GM04503 (cell line): Measurements from ENCODE around the gene RTKN2.
"Not testable (repeated sequence)": the region's sequence is repeated elsewhere in the genome, so short reads cannot be mapped to it uniquely, and the experiment has no call there.

Experiments
- DNase-seq: peaks from one replicate; pipeline ENCODE4 v3.0.0-alpha.2; 2012; ENCODE audit warnings: low read depth

The RTKN2 gene

DNA sequence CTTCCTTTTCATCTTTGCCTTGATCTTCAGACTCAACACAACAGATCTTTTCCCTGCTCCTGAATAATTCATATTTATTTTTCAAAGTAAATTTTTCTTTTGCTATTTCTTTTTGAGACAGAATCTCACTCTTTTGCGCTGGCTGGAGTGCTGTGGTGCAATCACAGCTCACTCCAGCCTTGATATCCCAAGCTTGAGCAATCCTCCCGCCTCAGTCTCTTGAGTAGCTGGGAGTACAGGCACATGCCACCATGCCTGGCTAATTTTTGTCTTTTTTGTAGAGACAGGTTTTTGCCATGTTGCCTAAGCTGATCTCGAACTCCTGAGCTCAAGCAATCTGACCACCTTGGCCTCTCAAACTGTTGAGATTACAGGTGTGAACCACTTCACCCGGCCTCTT lies 9.2 kb downstream of the RTKN2 start:
- DNase-seq: no peak

DNA sequence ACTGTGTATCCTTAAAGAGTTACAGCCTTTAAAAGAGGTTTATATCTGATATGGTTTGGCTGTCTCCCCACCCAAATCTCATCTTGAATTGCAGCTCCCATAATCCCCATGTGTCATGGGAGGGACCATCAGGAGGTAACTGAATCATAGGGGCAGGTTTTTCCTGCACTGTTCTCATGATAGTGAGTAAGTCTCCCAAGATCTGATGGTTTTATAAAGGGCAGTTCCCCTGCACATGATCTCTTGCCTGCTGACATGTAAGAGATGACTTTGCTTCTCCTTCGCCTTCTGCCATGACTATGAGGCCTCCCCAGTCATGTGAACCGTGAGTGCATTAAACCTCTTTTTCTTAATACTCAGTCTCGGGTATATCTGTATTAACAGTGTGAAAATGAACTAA lies 9.7 kb downstream of the RTKN2 start:
- no peak for DNase-seq

DNA sequence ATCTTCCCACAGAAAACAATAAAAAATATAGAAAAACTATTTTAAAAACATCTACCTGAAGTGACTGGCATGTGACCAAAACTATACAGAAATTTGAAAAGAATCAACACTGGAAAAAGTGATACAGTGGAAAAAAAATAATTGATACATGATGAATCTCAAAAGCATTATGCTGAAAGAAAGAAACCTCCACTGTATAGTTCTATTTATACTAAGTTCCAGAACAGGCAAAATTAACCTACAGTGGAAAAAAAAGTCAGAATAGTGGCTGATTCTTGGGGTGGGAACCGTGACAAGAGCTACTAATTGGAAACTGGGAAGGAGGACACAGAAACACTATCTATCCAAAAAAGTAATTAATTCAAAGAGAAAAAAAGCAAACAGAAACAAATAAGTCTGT lies 14.9 kb downstream of the RTKN2 start:
- no peak for DNase-seq

DNA sequence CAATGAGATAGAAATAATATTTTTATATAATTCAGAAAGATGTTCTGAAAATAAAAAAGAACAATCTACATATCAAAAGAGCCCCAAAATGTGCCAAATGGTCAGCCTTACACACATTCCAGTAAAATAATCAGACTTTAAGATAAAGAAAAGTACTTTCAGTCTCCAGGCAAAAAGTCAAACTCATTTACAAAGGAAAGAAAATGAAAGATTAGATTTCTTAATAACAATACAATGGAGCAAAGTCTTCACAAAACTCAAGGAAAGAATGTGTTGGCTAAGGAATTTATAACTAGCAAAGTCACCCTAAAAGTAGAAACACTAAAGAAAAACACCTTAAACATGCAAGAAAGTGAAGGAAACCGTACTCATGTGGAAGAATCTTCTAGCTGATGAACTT lies 16.6 kb downstream of the RTKN2 start:
- no peak for DNase-seq

DNA sequence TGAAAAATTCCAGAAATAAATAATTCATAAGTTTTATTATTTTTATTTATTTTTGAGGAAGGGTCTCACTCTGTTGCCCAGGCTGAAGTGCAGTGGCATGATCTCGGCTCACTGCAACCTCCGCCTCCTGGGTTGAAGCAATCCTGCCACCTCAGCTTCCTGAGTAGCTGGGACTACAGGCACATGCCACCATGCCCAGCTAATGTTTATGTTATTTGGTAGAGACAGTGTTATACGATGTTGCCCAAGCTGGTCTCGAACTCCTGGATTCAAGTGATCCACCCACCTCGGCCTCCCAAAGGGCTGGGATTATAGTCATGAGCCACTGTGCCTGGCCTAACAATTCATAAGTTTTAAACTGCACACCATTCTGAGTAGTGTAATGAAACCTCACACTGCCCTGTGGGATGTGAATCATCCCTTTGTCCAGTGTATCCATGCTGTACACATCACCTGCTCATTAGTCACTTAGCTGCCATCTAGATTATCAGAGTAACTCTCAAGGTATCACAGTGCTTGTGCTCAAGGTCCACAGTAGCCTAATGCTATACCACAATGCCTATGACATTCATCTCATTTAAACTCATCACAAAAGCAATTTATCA lies 17.9 kb downstream of the RTKN2 start:
- no peak for DNase-seq

DNA sequence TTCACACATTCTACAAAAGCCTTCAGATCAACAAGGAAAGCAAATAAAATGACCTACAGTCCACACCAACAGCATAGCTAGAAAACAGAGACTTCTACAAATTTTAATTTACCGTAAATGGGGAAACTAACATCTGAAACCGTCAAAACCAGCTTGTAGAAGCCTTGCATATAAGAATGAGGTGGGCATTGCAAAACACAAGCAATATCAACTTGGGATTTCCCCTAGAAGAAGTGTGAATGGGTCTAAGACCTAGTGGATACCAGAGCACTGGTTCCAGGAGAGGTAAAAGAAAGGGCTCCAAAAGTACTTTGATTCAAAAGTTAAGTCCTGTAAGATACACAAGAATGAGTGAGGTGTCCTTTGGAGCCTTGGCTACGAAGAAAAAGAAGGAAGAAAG lies 18.7 kb downstream of the RTKN2 start:
- no peak for DNase-seq

DNA sequence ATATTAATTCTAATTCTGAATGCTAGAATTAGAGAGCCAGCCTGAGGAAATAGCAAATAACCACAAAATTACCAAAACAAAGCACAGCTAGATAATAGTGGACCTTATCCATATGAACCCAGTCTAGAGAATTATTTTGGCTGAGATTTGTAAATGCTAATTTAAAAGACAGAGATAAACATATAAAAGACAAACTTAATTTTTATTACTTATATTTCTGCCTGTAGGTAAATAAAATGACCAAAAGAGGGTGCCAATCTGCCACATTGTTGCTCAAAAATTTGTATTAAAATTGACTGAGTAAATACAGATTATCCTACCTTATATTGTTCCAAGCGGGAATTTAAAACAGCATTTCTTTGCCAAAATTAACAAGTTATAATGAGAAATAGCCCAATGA lies 20.2 kb downstream of the RTKN2 start:
- no peak for DNase-seq

DNA sequence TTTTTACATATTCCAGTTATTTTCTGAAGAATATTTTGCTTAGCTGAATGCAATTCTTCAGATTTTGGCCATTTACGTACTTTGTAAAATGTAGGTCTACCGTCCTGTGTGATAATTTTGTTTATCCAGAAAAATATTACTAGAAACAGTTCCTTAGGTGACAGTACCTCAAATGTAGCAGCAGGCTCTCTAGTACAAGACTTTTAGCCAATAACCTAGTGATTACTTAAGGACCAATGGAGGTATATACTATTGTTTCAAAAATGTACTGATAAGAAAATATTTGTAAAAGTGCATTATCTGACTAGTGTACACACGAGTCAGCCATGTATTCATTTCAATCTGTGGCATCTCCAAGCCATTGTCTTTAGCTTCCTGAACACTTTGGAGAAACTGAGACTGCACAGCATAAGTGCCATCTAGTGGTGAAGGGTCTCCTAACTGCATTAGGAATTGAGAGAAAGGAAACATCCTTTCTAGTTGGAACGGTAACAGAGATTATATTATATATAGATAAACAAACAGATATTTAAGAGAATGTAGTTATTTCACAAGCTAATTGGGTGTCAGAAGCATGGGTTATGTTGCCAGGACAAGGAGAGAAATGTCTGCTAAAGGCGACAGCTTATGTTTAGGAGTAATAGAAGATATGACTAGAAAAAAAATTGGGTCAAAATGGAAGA lies 23.7 kb downstream of the RTKN2 start:
- no peak for DNase-seq

DNA sequence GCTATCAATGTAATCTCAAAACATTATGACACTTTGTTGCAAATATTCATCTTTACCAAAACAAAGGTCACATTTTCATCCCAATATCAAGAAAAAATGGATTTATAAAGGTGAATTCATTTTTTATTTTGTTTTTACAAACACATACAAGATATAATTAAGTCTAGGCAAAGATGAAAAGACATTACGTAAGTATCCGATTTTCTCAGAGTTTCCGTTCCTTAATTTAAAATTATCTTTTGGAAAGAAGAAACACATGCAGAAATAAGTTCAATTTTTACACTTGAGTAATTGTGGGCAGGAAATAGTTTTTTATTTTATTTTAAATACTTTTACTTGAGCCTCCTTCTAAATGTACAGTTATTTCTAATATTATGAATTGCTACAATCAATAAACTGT lies 24.6 kb downstream of the RTKN2 start:
- no peak for DNase-seq

DNA sequence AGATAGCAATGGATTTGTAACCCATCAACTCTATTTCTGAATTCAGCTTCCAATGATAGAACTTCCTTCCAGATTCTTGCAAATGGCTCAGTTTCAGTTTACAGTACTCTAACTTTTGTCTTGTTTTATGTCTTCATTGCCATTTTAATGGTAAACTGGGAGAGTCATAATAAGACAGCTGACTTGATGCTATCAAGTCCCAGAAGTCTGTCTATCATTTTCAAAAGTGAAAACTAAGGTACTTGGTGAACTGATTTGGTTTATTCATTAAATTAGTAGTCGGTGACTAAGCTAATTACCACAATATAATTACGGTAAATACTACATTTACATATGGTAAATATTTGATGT lies 25.0 kb downstream of the RTKN2 start:
- no peak for DNase-seq

DNA sequence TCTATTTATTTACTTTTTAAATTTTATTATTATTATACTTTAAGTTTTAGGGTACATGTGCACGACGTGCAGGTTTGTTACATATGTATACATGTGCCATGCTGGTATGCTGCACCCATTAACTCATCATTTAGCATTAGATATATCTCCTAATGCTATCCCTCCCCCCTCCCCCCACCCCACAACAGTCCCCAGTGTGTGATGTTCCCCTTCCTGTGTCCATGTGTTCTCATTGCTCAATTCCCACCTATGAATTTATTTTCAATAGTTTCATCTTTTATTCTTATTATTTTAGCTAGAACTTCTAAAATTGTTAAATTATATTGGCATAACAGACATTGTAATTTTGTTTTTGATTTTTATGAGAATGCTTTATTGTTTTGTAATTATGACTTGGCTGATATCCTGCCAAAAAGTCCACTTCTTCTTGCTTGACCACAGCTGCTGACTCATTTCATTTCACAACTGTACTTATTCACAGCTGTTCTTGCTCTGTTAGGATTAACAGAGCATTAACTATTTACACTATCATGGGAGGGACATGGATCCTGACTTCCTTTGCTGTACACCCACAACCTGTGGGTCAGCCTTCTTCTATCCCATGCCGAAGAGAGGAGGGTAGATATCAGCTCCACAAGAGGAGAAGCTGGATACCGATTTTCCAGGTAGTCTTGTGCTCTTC lies 25.5 kb downstream of the RTKN2 start:
- DNase-seq: peak; percentile 84

DNA sequence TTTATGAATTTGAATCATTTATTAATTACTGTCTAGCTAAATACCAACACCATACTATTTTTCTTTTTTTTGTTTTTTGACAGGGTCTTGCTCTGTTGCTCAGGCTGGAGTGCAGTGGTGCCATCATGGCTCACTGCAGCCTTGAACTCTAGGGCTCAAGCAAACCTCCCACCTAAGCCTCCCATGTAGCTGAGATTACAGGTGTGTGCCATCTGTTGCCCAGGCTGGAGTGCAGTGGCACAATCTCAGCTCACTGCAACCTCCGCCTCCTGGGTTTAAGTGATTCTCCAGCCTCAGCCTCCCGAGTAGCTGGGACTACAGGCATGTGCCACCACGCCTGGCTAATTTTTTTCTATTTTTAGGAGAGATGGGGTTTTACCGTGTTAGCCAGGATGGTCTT lies 27.1 kb downstream of the RTKN2 start:
- DNase-seq: not testable (repeated sequence)

DNA sequence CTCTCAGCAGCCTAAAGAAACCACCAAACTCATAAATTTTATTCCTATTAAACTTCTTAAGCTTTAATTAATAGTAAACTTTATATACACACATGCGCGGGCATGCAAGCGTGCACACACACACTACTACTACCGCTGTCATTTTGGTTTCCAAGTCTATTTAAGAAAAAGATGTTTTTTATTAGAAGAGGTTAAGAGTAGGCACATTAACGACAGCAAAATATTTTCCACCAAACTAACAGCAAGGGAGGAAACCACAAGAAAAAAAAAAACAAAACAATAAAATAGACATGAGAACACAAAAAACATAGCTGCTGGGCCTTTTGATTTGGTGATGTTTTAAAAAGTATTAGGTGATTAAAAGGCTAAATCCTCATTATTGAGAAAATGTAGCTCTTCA lies 28.6 kb downstream of the RTKN2 start:
- peak; percentile 37 for DNase-seq

DNA sequence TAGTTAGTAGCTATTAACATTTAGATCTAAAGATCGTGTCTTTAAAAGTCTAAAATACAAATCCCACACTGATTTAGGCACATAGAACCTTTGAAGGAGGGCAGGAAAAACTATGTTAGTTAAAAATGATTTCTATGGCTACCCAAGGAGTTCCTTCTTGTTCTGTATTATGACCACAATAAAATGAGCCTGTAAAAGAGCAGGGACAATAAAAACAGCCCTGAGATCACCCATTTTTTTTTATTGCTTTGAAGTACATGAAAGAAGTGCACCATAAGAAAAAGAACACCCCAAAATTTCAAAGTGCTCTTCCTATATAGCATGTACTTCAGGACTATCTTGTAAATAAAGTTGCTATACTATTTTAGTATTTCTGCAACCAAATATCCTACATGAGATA lies 29.8 kb downstream of the RTKN2 start:
- DNase-seq: no peak

DNA sequence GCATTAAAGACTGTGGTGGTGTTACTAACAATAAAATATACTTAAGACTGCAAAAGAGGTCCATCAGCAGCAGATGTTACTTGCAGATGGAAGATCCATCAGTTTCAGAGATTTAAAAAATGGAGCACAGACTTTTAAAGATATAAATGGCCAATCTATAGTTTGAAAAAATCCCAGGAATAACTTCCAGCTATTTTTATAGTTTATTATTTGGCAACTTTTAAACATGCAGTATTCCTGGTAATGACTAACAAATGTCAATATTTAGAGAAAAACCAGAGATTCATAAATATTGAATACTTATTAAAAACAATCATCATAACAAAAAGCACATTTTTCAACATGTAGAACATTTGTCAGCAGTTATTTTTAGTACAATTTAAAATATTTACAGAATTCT lies 30.7 kb downstream of the RTKN2 start:
- DNase-seq: no peak

DNA sequence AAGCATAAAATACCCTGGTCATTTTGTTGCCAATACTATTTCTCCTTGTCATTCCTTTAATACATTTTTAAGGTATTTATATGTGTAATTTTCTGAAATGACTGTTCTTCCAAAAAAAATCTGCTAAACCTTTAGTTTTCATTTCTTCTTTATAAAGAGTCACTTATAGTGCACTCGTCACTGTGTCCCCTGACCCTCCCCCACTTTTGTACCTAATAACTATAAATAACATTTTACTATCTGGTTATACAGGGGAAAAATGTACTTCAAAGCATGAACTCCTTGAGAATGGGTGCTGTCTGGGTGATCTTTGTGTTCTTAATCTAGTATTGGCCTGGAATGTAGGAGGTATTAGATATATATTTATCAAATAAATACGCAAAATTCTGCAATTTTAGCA lies 31.1 kb downstream of the RTKN2 start:
- no peak for DNase-seq

DNA sequence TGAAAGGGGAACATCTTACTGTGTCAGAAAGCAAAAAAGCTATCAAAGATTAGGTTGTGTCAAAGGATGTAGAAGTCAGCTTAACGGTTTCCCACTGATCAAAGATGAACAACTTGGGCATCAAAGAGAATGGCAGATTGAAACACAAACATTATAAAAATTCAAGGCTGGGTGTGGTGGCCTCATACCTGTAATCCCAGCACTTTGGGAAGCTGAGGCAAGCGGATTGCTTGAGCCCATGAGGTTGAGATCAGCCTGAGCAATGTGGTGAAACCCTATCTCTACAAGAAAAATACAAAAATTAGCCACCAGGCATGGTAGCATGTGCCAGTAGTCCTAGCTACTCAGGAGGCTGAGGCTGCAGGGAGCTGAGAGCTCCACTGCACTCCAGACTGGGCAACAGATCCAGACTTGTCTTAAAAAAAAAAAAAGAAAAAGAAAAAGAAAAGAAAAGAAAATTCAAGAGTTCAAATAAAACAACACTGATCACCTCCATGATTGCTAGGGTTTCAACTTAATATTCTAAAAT lies 34.5 kb downstream of the RTKN2 start:
- DNase-seq: no peak

DNA sequence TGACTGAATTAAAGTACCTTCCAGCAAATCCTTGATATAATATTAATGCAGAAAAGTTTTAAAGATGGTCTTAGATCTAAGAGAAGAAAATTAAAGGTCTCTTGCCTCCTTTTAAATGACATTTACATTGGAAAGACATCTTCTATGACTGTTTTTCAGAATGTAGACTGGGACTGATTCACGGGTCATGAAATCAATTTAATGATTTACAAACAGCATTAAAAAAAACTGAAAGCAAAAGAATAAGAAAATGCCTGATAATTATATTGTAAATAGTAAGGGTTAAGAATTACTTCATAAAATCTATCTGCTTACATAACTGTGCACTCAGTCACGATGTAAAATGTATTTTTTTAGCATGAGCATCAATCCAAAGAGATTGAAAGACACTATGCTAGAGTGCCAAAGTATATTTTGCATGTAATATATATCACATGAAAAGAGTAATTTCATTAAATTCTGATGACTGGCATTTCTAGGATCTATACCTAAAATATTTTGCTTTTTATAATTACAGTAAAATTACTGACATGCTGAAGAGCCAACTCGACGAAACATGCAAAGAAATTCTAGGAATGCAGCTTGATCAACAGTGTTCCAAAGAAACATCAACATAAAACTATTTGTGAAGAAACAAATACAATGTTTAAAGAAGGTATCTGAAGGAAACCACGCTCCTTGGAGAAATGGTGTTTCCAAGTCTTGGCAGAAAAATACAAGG lies 35.1 kb downstream of the RTKN2 start:
- DNase-seq: no peak

DNA sequence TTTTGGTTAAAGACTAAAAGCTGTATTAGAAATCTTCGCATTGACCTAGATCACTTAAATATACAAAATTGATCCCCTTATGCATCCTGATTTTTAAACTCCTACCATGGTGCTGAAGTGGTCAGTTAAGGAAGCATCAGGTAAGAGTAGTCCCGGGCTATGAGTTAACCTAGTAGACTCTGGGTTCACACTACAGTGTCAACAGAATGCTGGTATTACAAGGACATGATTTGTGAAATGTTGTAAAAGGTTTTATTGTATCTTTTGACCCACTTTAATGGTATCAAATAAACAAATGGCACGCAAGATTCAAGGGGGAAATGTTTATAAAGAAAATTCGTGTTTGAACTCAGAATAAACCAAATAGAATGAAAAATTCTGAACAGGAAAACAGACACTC lies 36.8 kb downstream of the RTKN2 start:
- no peak for DNase-seq

DNA sequence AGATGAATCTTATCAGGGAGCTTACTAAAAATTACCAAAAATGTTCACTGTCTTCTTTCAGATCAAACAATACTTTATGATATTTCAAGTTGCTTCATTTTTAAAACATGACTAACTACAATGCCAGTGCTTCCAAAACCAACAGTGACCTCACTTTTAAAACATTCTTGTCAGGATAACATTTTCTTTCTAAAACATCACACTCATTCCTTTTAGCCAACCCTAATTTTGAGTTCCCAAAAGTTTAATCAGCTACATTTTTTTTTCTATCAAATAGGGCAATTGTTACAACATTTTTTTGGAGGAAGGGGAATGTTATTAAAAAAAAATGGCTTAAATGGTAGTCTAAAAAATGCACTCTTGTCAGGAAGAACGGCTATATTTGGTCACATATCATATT lies 37.3 kb downstream of the RTKN2 start:
- peak; percentile 83 for DNase-seq

DNA sequence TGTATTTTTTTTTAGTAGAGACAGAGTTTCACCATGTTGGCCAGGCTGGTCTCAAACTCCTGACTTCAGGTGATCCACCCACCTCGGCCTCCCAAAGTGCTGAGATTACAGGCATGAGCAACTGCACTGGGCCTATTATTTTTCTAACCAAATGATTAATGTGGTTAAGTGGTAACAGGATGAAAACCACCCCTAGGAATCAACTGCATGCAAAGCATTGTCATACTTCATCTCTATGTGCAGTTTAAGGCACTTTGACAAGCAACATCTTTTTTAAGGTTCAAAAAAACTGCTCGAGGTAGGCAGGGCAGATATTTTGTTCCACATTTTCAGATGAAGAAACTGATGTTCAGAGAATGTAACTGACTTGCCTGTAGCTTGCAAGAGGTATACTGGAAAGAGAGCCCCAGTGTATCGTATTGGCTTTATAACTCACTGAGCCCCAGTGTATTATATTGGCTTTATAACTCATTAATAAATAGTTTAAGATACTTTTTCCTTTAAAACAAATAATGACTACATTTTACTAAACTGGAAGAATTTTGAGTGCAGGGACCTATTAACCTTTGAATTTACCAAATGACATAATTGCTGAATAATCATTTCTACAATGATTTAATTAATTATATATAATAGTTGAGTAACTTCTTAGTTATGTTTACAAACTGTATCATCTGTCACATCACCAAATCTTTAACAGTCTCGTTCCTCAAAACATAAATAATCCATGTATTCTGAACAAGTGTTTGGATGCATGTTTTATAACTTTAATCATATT lies 38.1 kb downstream of the RTKN2 start:
- no peak for DNase-seq

DNA sequence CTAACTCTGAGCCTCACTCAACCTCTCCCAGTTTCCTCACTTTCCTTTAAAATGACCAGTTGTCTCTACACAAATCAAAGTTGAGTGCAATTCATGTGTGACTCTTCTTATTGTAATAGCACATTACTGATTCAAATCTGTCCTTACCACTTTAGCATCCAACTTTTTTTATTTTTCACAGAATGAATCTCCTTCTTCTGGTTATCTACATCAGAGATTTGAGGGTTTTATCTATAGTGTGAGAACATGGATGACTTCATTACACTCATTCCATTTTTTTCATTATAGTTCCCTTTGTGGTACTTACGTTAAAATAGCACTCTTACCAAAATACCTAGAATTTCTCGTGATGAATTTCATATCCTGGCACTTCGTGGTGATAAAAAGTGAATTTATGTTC lies 43.3 kb downstream of the RTKN2 start:
- DNase-seq: no peak
